Upper lobe of left lung (tissue), 6 donors: ENCODE results near the gene HSD17B4. TPM values are rescaled to one million over a fixed set of nuclear protein-coding genes. Genes with fewer than 3 reads are reported as not detected.

Experiments
- ATAC-seq, 2 donors: fragments of 200-7000 bp; cut with Tn5 transposase; one replicate each; pipeline ENCODE4 v1.9.1; 2022; ENCODE audit warnings: mild to moderate bottlenecking in 2 of 2, moderate library complexity in 2 of 2; ENCODE audit not compliant: low FRiP score in 2 of 2
- DNase-seq, 2 donors: peaks; one replicate each; pipeline ENCODE4 v3.0.0-alpha.2; 2019 to 2020
- H3K27ac ChIP-seq, 4 donors: fragments of 200-600 bp; sonication (generic); one replicate each; pipeline ENCODE4 v1.5.1; 2016 to 2019
- H3K27me3 ChIP-seq, 4 donors: fragments of 200-600 bp; sonication (generic); one replicate each; pipeline ENCODE4 v1.5.1; 2017 to 2019
- H3K36me3 ChIP-seq, 4 donors: fragments of 200-600 bp; sonication (generic); one replicate each; pipeline ENCODE4 v1.5.1; 2016 to 2019
- H3K4me1 ChIP-seq, 4 donors: fragments of 200-600 bp; sonication (generic); one replicate each; pipeline ENCODE4 v1.5.1; 2018 to 2019
- H3K4me3 ChIP-seq, 4 donors: fragments of 200-600 bp; sonication (generic); one replicate each; pipeline ENCODE4 v1.5.1; 2017 to 2019; ENCODE audit warnings: mild to moderate bottlenecking in 2 of 4, moderate library complexity in 1 of 4
- H3K9me3 ChIP-seq, 4 donors: fragments of 200-600 bp; sonication (generic); one replicate each; pipeline ENCODE4 v1.5.1; 2018 to 2019
- CTCF ChIP-seq, 6 experiments: fragments of 450-650 bp in 4 of 6; fragments of 200-600 bp in 2 of 6; sonication (generic) in 2 of 6; IDR thresholded peaks; one replicate each; pipeline ENCODE4 v1.5.1; 2016 to 2019; ENCODE audit warnings: antibody characterized with exemption in 6 of 6
- EP300 ChIP-seq, 4 donors: sonication (generic); formaldehyde crosslinking; IDR thresholded peaks; one replicate each; pipeline ENCODE4 v1.5.1; 2017; ENCODE audit warnings: antibody characterized with exemption in 4 of 4, control low read depth in 2 of 4
- POLR2A ChIP-seq, 4 donors: fragments of 450-650 bp; IDR thresholded peaks; one replicate each; pipeline ENCODE4 v1.5.1; 2016 to 2017; ENCODE audit warnings: antibody characterized with exemption in 4 of 4, mild to moderate bottlenecking in 2 of 4
- POLR2AphosphoS5 ChIP-seq, 2 donors: sonication (generic); formaldehyde crosslinking; IDR thresholded peaks; one replicate each; pipeline ENCODE4 v1.5.1; 2017; ENCODE audit warnings: antibody characterized with exemption in 2 of 2
- WGBS, 2 donors: methylation state at CpG; one replicate each; pipeline ENCODE4 v1.1.5; 2017 to 2018; 5-methylcytosine and 5-hydroxymethylcytosine counted together
- total RNA-seq, 6 donors: library from RNA; depleted of rRNA in 4 of 6; stranded (reverse); fragments of >200 nt in 4 of 6; gene quantifications; one replicate each; pipeline versions ENCODE4 v1.1.0 to v1.2.1, GENCODE V29; 2016 to 2021
- donor health status: DM: no; HTN: no; CAD: no; lungs with moderate emphysema.
- donor health status: DM: no; HTN: yes; CAD: no; lungs with severe emphysema.

Gene HSD17B4
- total RNA-seq, 6 donors from 2014 or later = 240 to 430 (median 355) TPM

GRCh38 chr5:119468286-119468685 lies 16.0 kb downstream of the HSD17B4 start:
- no peaks in the 10 kb centered on the region for H3K27me3 ChIP-seq
- 100% methylated on average over 1 of the region's 1 CpG for WGBS, 2 donors
- TF ChIP-seq EP300 (IDR thresholded peaks at IDR 0.05) (no peak), POLR2A (IDR thresholded peaks at IDR 0.05) (no peak), CTCF (IDR thresholded peaks at IDR 0.05) (no peak), POLR2AphosphoS5 (IDR thresholded peaks at IDR 0.05) (no peak)
- H3K4me1 ChIP-seq = peaks cover 0 to 5% (median 4%) of the 10 kb centered on the region in 4 donors
- DNase-seq (no peak), ATAC-seq (no peak)
- no peak overlapping the region for H3K4me3 ChIP-seq
- peaks cover 10 to 15% (median 14%) of the 10 kb centered on the region in 4 donors for H3K9me3 ChIP-seq
- peaks cover 0 to 22% (median 3%) of the 10 kb centered on the region in 4 donors for H3K36me3 ChIP-seq
- no peak overlapping the region for H3K27ac ChIP-seq

- peaks cover 0 to 25% (median 5%) of the 10 kb centered on the region in 4 donors for H3K36me3 ChIP-seq
- no peak overlapping the region for H3K27ac ChIP-seq
- no peak for DNase-seq
- H3K9me3 ChIP-seq = peaks cover 10 to 15% (median 14%) of the 10 kb centered on the region in 4 donors
- H3K4me3 ChIP-seq = no peak overlapping the region
- peaks cover 0 to 5% (median 3%) of the 10 kb centered on the region in 4 donors for H3K4me1 ChIP-seq
- H3K27me3 ChIP-seq = no peaks in the 10 kb centered on the region
- WGBS, 2 donors = 82 to 96% methylated on average over 3 of the region's 3 CpGs
- peak in 1 of 2 donors; percentile 46 for ATAC-seq
- TF ChIP-seq POLR2A (IDR thresholded peaks at IDR 0.05) = no peak
- no peak for TF ChIP-seq EP300 (IDR thresholded peaks at IDR 0.05)
- no peak for TF ChIP-seq POLR2AphosphoS5 (IDR thresholded peaks at IDR 0.05)
- no peak for TF ChIP-seq CTCF (IDR thresholded peaks at IDR 0.05)
Measured at GRCh38 chr5:119470105-119470763, 17.9 kb downstream of the HSD17B4 start.

GRCh38 chr5:119470851-119471451 lies 18.7 kb downstream of the HSD17B4 start:
- ATAC-seq (no peak), DNase-seq (no peak)
- H3K27me3 ChIP-seq = no peaks in the 10 kb centered on the region
- no peak overlapping the region for H3K27ac ChIP-seq
- no peak overlapping the region for H3K4me3 ChIP-seq
- peaks cover 10 to 15% (median 14%) of the 10 kb centered on the region in 4 donors for H3K9me3 ChIP-seq
- H3K36me3 ChIP-seq = peaks cover under 1 to 30% (median 7%) of the 10 kb centered on the region in 4 donors
- TF ChIP-seq POLR2A (IDR thresholded peaks at IDR 0.05) = no peak
- TF ChIP-seq CTCF (IDR thresholded peaks at IDR 0.05) = peak in 5 of 6 experiments; percentile 32 to 51 (median 47)
- peaks cover 0 to 5% (median 0%) of the 10 kb centered on the region in 4 donors for H3K4me1 ChIP-seq
- WGBS, 2 donors = 55 to 66% methylated on average over 3 of the region's 3 CpGs

- ATAC-seq = no peak
- H3K4me1 ChIP-seq = peaks cover 0 to 5% (median 0%) of the 10 kb centered on the region in 4 donors
- peaks cover 7 to 51% (median 22%) of the 10 kb centered on the region in 4 donors for H3K36me3 ChIP-seq
- 92 to 100% methylated on average over 1 of the region's 1 CpG for WGBS, 2 donors
- H3K9me3 ChIP-seq = peaks cover 7 to 14% (median 9%) of the 10 kb centered on the region in 4 donors
- no peaks in the 10 kb centered on the region for H3K27me3 ChIP-seq
- no peak overlapping the region for H3K27ac ChIP-seq
- H3K4me3 ChIP-seq = no peak overlapping the region
- TF ChIP-seq CTCF (IDR thresholded peaks at IDR 0.05) = no peak
- no peak for TF ChIP-seq EP300 (IDR thresholded peaks at IDR 0.05)
- TF ChIP-seq POLR2AphosphoS5 (IDR thresholded peaks at IDR 0.05) = no peak
- DNase-seq = no peak
Measured at GRCh38 chr5:119473241-119473640, 20.9 kb downstream of the HSD17B4 start.
